CD4-positive, alpha-beta T cell treated with Interleukin-4 for 1 hour (primary cell): ENCODE measurements around the gene MTF2.
"Not testable (repeated sequence)": the region's sequence is repeated elsewhere in the genome, so short reads cannot be mapped to it uniquely, and the experiment has no call there.

Experiments used
- DNase-seq, 2 donors: peaks; one replicate each; pipeline ENCODE4 v3.0.0-alpha.2; 2020 to 2022

Gene MTF2

GRCh38 chr1:93078986-93079654, at the start of gene MTF2:
Gene MTF2, plus strand, starts transcription at chr1:93079283. Its CDS starts 244 bp downstream, at chr1:93079527.
- peak; percentile 93 to 94 for DNase-seq

- peak; percentile 48 to 68 for DNase-seq
These were observed 49.8 kb upstream of the MTF2 start for GRCh38 chr1:93029317-93029716.

GRCh38 chr1:93030191-93030590, 48.9 kb upstream of the MTF2 start:
- not testable (repeated sequence) for DNase-seq

- no peak for DNase-seq
These were observed 47.4 kb upstream of the MTF2 start for GRCh38 chr1:93031711-93032110.

GRCh38 chr1:93033029-93033428, 46.1 kb upstream of the MTF2 start:
- DNase-seq: no peak

- no peak for DNase-seq
These were observed 45.3 kb upstream of the MTF2 start for GRCh38 chr1:93033785-93034184.

- no peak for DNase-seq
These were observed 44.7 kb upstream of the MTF2 start for GRCh38 chr1:93034397-93034796.

- DNase-seq: no peak
These were observed 42.4 kb upstream of the MTF2 start for GRCh38 chr1:93036672-93037071.

GRCh38 chr1:93042187-93043056, 36.7 kb upstream of the MTF2 start:
- DNase-seq: peak; percentile 24 to 88

GRCh38 chr1:93043057-93043557, 36.0 kb upstream of the MTF2 start:
- no peak for DNase-seq

GRCh38 chr1:93047618-93048017, 31.5 kb upstream of the MTF2 start:
- no peak for DNase-seq

- DNase-seq: no peak
These were observed 27.1 kb upstream of the MTF2 start for GRCh38 chr1:93051961-93052360.

- peak in 1 of 2 donors; percentile 14 for DNase-seq
These were observed 22.9 kb upstream of the MTF2 start for GRCh38 chr1:93056214-93056613.

- DNase-seq: no peak
These were observed 22.4 kb upstream of the MTF2 start for GRCh38 chr1:93056649-93057048.

- peak; percentile 61 to 64 for DNase-seq
These were observed 16.9 kb upstream of the MTF2 start for GRCh38 chr1:93061895-93062792.

- DNase-seq: no peak
These were observed 2.8 kb upstream of the MTF2 start for GRCh38 chr1:93076268-93076667.

- peak in 1 of 2 donors; percentile 19 for DNase-seq
These were observed 880 bp upstream of the MTF2 start for GRCh38 chr1:93078203-93078602.

GRCh38 chr1:93078638-93078985, 471 bp upstream of the MTF2 start:
- no peak for DNase-seq

- DNase-seq: peak; percentile 12 to 34
These were observed 630 bp downstream of the MTF2 start for GRCh38 chr1:93079685-93080141.

GRCh38 chr1:93080179-93080823, 1.2 kb downstream of the MTF2 start:
- DNase-seq: peak in 1 of 2 donors; percentile 71

- peak in 1 of 2 donors; percentile 5 for DNase-seq
These were observed 2.6 kb downstream of the MTF2 start for GRCh38 chr1:93081716-93082115.

- no peak for DNase-seq
These were observed 3.2 kb downstream of the MTF2 start for GRCh38 chr1:93082313-93082712.
